Subcutaneous abdominal adipose tissue (tissue), 5 donors: ENCODE results near the gene TRIM5.
"Not testable (repeated sequence)": the region's sequence is repeated elsewhere in the genome, so short reads cannot be mapped to it uniquely, and the experiment has no call there.

ENCODE experiments used
- H3K27ac ChIP-seq: one replicate; pipeline ENCODE4 v1.7.0; 2013; ENCODE audit warnings: low read depth, mild to moderate bottlenecking, inconsistent platforms, low read length, moderate library complexity
- H3K27me3 ChIP-seq, 5 donors: one replicate each; pipeline ENCODE4 v1.7.0; 2013; ENCODE audit warnings: low read length in 5 of 5, inconsistent platforms in 1 of 5; ENCODE audit not compliant: control insufficient read depth in 5 of 5, insufficient read depth in 4 of 5
- H3K36me3 ChIP-seq, 5 donors: one replicate each; pipeline ENCODE4 v1.7.0; 2013; ENCODE audit warnings: low read length in 5 of 5; ENCODE audit not compliant: control insufficient read depth in 5 of 5, insufficient read depth in 5 of 5
- H3K4me1 ChIP-seq, 5 donors: one replicate each; pipeline ENCODE4 v1.7.0; 2013; ENCODE audit warnings: low read length in 5 of 5, mild to moderate bottlenecking in 3 of 5, moderate library complexity in 1 of 5; ENCODE audit not compliant: control insufficient read depth in 5 of 5, insufficient read depth in 5 of 5
- H3K4me3 ChIP-seq, 5 donors: one replicate each; pipeline ENCODE4 v1.7.0; 2013; ENCODE audit warnings: low read length in 5 of 5, low read depth in 1 of 5
- H3K9ac ChIP-seq, 5 donors: one replicate each; pipeline ENCODE4 v1.7.0; 2013; ENCODE audit warnings: low read length in 5 of 5, mild to moderate bottlenecking in 4 of 5, moderate library complexity in 3 of 5
- H3K9me3 ChIP-seq, 5 donors: one replicate each; pipeline ENCODE4 v1.7.0; 2013; ENCODE audit warnings: low read length in 5 of 5; ENCODE audit not compliant: control insufficient read depth in 5 of 5
- donor health status: healthy.
- donor health status: healthy.
- donor health status: healthy.
- donor health status: healthy.
- donor health status: healthy.

Gene TRIM5

GRCh38 chr11:5671831-5672230, 13.0 kb downstream of the TRIM5 start:
- Histone ChIP-seq H3K27ac (no peak overlapping the region), H3K9ac (no peak overlapping the region), H3K4me3 (no peak overlapping the region), H3K4me1 (no peaks in the 10 kb centered on the region), H3K36me3 (peaks cover 13 to 29% (median 17%) of the 10 kb centered on the region in 5 donors), H3K27me3 (no peaks in the 10 kb centered on the region), H3K9me3 (no peaks in the 10 kb centered on the region)

GRCh38 chr11:5666402-5666793, 18.5 kb downstream of the TRIM5 start:
- peaks cover 23 to 53% (median 36%) of the 10 kb centered on the region in 5 donors for H3K36me3 ChIP-seq
- no peaks in the 10 kb centered on the region for H3K27me3 ChIP-seq
- H3K4me3 ChIP-seq = no peak overlapping the region
- H3K9me3 ChIP-seq = no peaks in the 10 kb centered on the region
- no peaks in the 10 kb centered on the region for H3K4me1 ChIP-seq
- H3K27ac ChIP-seq = no peak overlapping the region
- no peak overlapping the region for H3K9ac ChIP-seq

- Histone ChIP-seq H3K4me1 (no peaks in the 10 kb centered on the region), H3K36me3 (peaks cover 23 to 54% (median 36%) of the 10 kb centered on the region in 5 donors), H3K9ac (no peak overlapping the region), H3K4me3 (no peak overlapping the region), H3K9me3 (no peaks in the 10 kb centered on the region), H3K27ac (no peak overlapping the region), H3K27me3 (no peaks in the 10 kb centered on the region)
Measured at GRCh38 chr11:5665746-5666401, 19.0 kb downstream of the TRIM5 start.

- Histone ChIP-seq H3K9ac (no peak overlapping the region), H3K9me3 (no peaks in the 10 kb centered on the region), H3K4me3 (no peak overlapping the region), H3K36me3 (peaks cover 18 to 48% (median 29%) of the 10 kb centered on the region in 5 donors), H3K4me1 (no peaks in the 10 kb centered on the region), H3K27me3 (no peaks in the 10 kb centered on the region), H3K27ac (no peak overlapping the region)
Measured at GRCh38 chr11:5665051-5665570, 19.8 kb downstream of the TRIM5 start.

GRCh38 chr11:5663511-5663910, 21.4 kb downstream of the TRIM5 start:
- no peak overlapping the region for H3K9ac ChIP-seq
- H3K4me3 ChIP-seq = no peak overlapping the region
- no peaks in the 10 kb centered on the region for H3K27me3 ChIP-seq
- no peaks in the 10 kb centered on the region for H3K4me1 ChIP-seq
- H3K36me3 ChIP-seq = peaks cover 14 to 39% (median 25%) of the 10 kb centered on the region in 5 donors
- no peak overlapping the region for H3K27ac ChIP-seq
- no peaks in the 10 kb centered on the region for H3K9me3 ChIP-seq

GRCh38 chr11:5658318-5658717, 26.6 kb downstream of the TRIM5 start:
- Histone ChIP-seq H3K4me1 (no peaks in the 10 kb centered on the region), H3K27ac (no peak overlapping the region), H3K36me3 (peaks cover 0 to 10% (median 3%) of the 10 kb centered on the region in 5 donors), H3K27me3 (no peaks in the 10 kb centered on the region), H3K9ac (no peak overlapping the region), H3K4me3 (no peak overlapping the region), H3K9me3 (no peaks in the 10 kb centered on the region)

GRCh38 chr11:5656956-5657355, 27.9 kb downstream of the TRIM5 start:
- not testable (repeated sequence) for H3K27me3 ChIP-seq, H3K9ac ChIP-seq, H3K4me1 ChIP-seq, H3K9me3 ChIP-seq, H3K27ac ChIP-seq, H3K4me3 ChIP-seq, H3K36me3 ChIP-seq

GRCh38 chr11:5655474-5655873, 29.4 kb downstream of the TRIM5 start:
- H3K4me1 ChIP-seq = no peaks in the 10 kb centered on the region
- no peak overlapping the region for H3K4me3 ChIP-seq
- H3K36me3 ChIP-seq = peaks cover 0 to 3% (median 0%) of the 10 kb centered on the region in 5 donors
- H3K27ac ChIP-seq = no peak overlapping the region
- no peak overlapping the region for H3K9ac ChIP-seq
- no peaks in the 10 kb centered on the region for H3K27me3 ChIP-seq
- H3K9me3 ChIP-seq = peaks cover 0 to 5% (median 0%) of the 10 kb centered on the region in 5 donors

GRCh38 chr11:5646139-5646538, 38.7 kb downstream of the TRIM5 start:
- Histone ChIP-seq H3K9me3 (no peaks in the 10 kb centered on the region), H3K4me1 (no peaks in the 10 kb centered on the region), H3K27ac (no peak overlapping the region)

GRCh38 chr11:5643585-5643984, 41.3 kb downstream of the TRIM5 start:
- Histone ChIP-seq H3K36me3 (peaks cover 27 to 43% (median 31%) of the 10 kb centered on the region in 5 donors), H3K27me3 (no peaks in the 10 kb centered on the region), H3K27ac (no peak overlapping the region), H3K9me3 (no peaks in the 10 kb centered on the region), H3K4me1 (no peaks in the 10 kb centered on the region), H3K4me3 (no peak overlapping the region), H3K9ac (no peak overlapping the region)

More at GRCh38 chr11:5646139-5646538, 38.7 kb downstream of the TRIM5 start:
- no peaks in the 10 kb centered on the region for H3K27me3 ChIP-seq
- H3K4me3 ChIP-seq = no peak overlapping the region
- peaks cover 27 to 31% (median 29%) of the 10 kb centered on the region in 5 donors for H3K36me3 ChIP-seq
- no peak overlapping the region for H3K9ac ChIP-seq
